ENCODE measurements around the gene ZNF699. TPM values are rescaled to one million over a fixed set of nuclear protein-coding genes. Genes with fewer than 3 reads are reported as not detected.
A peak's percentile ranks its signal among the peaks of the same experiment; 100 is the strongest.

Gene ZNF699
- total RNA-seq, 2 donors from 2014 or later: 11.6 to 33.6 TPM

GRCh38 chr19:9309974-9310446 lies 372 bp upstream of the ZNF699 start:
- no peak for TF ChIP-seq CTCF (IDR thresholded peaks at IDR 0.05)
- peak overlapping the region; percentile 97 to 98 for H3K27ac ChIP-seq

GRCh38 chr19:9308091-9308770 lies 1.4 kb downstream of the ZNF699 start:
- Histone ChIP-seq H3K4me3 (peak overlapping the region; percentile 99), H3K4me1 (ENCODE audit: control insufficient read depth in 1 of 2, low read depth in 2 of 2) (peaks cover 17 to 19% of the 10 kb centered on the region in 2 donors), H3K27me3 (replicated peaks; ENCODE audit: insufficient read depth) (no peaks in the 10 kb centered on the region)

More at GRCh38 chr19:9309974-9310446, 372 bp upstream of the ZNF699 start:
- peaks cover 17 to 19% of the 10 kb centered on the region in 2 donors for H3K4me1 ChIP-seq (ENCODE audit: control insufficient read depth in 1 of 2, low read depth in 2 of 2)
- H3K36me3 ChIP-seq: no peaks in the 10 kb centered on the region
- H3K9me3 ChIP-seq: peaks cover 7% of the 10 kb centered on the region
- DNase-seq (ENCODE audit: low spot score): peak; percentile 80
- ATAC-seq (ENCODE audit: insufficient number of reproducible peaks, low FRiP score, low read depth): peak; percentile 89
- H3K4me3 ChIP-seq: peak overlapping the region; percentile 99
- no peaks in the 10 kb centered on the region for H3K27me3 ChIP-seq (replicated peaks; ENCODE audit: insufficient read depth)

GRCh38 chr19:9306443-9306842 lies 3.2 kb downstream of the ZNF699 start:
- DNase-seq (ENCODE audit: low spot score) (no peak), ATAC-seq (ENCODE audit: insufficient number of reproducible peaks, low FRiP score, low read depth) (no peak)
- TF ChIP-seq CTCF (IDR thresholded peaks at IDR 0.05): no peak
- Histone ChIP-seq H3K4me1 (ENCODE audit: control insufficient read depth in 1 of 2, low read depth in 2 of 2) (peaks cover 17 to 19% of the 10 kb centered on the region in 2 donors), H3K9me3 (peaks cover 17% of the 10 kb centered on the region), H3K4me3 (no peak overlapping the region), H3K36me3 (peaks cover 35% of the 10 kb centered on the region), H3K27ac (no peak overlapping the region), H3K27me3 (replicated peaks; ENCODE audit: insufficient read depth) (no peaks in the 10 kb centered on the region)

More at GRCh38 chr19:9308091-9308770, 1.4 kb downstream of the ZNF699 start:
- no peak for TF ChIP-seq CTCF (IDR thresholded peaks at IDR 0.05)
- Histone ChIP-seq H3K36me3 (peaks cover 17% of the 10 kb centered on the region), H3K9me3 (peaks cover 8% of the 10 kb centered on the region), H3K27ac (no peak overlapping the region)
- DNase-seq (ENCODE audit: low spot score) (no peak), ATAC-seq (ENCODE audit: insufficient number of reproducible peaks, low FRiP score, low read depth) (no peak)

GRCh38 chr19:9296336-9296735 lies 13.3 kb downstream of the ZNF699 start:
- Histone ChIP-seq H3K36me3 (peaks cover 88% of the 10 kb centered on the region), H3K4me3 (peak overlapping the region; percentile 37), H3K4me1 (ENCODE audit: control insufficient read depth in 1 of 2, low read depth in 2 of 2) (no peaks in the 10 kb centered on the region), H3K27ac (no peak overlapping the region), H3K27me3 (replicated peaks; ENCODE audit: insufficient read depth) (no peaks in the 10 kb centered on the region), H3K9me3 (peaks cover 99% of the 10 kb centered on the region)
- ATAC-seq (ENCODE audit: insufficient number of reproducible peaks, low FRiP score, low read depth) (no peak), DNase-seq (ENCODE audit: low spot score) (no peak)
- no peak for TF ChIP-seq CTCF (IDR thresholded peaks at IDR 0.05)

GRCh38 chr19:9295411-9295849 lies 14.2 kb downstream of the ZNF699 start:
- TF ChIP-seq CTCF (IDR thresholded peaks at IDR 0.05): no peak
- DNase-seq (ENCODE audit: low spot score) (no peak), ATAC-seq (ENCODE audit: insufficient number of reproducible peaks, low FRiP score, low read depth) (no peak)
- Histone ChIP-seq H3K27me3 (replicated peaks; ENCODE audit: insufficient read depth) (no peaks in the 10 kb centered on the region), H3K36me3 (peaks cover 79% of the 10 kb centered on the region), H3K9me3 (peaks cover 99% of the 10 kb centered on the region), H3K27ac (no peak overlapping the region), H3K4me1 (ENCODE audit: control insufficient read depth in 1 of 2, low read depth in 2 of 2) (no peaks in the 10 kb centered on the region), H3K4me3 (peak overlapping the region; percentile 37)

All from thoracic aorta (tissue), 2 donors.